GM18907 (cell line): ENCODE data around the gene DENND1B.
"Not testable (repeated sequence)": the region's sequence is repeated elsewhere in the genome, so short reads cannot be mapped to it uniquely, and the experiment has no call there.

ENCODE experiments used
- ATAC-seq: cut with Tn5 transposase; IDR thresholded peaks from one replicate; pipeline ENCODE4 v1.9.1; 2021; ENCODE audit warnings: mild to moderate bottlenecking, moderate library complexity; ENCODE audit not compliant: unreplicated experiment

The DENND1B gene

DNA sequence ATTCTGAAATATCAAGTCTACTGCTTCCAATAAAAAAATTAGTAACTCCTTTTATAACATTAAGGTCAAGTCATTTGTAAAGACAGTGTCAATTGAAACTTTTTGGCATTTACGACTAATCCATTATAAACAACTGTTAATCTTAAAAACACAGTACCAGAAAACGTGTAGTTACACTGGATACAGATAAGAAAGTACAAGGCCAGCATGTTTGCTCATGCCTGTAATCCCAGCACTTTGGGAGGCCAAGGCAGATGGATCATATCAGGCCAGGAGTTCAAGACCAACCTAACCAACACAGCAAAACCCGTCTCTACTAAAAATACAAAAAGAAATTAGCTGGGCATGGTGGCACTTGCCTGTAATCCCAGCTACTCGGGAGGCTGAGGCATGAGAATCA, 29.4 kb downstream of the DENND1B start:
- ATAC-seq, result no peak

DNA sequence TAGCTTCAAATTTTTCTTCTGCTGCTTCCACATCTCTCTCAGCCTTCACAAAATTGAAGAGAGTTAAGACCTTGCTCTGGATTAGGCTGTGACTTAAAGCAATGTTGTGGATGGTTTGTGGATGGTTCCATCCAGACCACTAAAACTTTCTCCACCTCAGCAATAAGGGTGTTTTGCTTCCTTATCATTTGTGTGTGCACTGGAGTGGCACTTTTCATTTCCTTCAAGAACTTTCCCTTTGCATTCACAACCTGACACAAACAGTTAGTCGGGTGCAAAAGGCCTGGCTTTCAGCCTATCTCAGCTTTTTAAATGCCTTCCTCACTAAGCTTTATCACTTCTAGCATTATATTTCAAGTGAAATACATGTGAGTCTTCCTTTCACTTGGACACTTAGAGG, 30.3 kb downstream of the DENND1B start:
- no peak for ATAC-seq

DNA sequence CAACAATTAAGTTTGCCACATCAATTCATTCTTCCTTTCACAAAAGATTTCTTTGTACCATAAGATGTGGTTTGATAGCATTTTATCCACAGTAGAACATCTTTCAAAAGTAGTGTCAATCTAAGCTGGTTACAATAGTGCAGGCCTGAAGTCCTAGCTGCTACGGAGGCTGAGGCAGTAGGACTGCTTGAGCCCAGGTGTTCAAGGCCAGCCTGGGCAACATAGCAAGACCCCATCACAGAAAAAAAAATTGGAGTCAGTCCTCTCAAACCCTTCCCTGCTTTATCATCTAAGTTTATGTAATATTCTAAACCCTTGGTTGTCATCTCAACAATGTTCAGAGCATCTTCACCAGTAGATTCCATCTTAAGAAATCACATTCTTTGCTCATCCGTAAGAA, 31.7 kb downstream of the DENND1B start:
- no peak for ATAC-seq

DNA sequence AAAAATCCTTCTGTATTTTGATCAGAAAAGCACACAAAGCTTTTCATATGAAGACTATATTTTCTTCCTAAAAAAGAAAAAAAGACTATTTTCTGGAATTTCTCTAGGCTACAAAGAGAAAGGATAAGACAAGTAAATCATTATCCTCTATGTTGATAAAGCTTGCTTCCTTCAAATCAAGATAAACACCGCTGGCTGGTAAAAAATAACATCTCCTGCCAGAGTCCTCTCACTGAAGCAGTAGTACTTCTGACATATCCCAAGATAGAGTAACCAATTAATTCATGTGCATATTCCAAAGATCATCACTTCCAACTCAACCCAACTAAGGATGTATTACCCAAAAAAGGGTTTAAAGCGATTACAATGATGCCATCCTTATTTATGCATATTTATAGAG, 34.3 kb downstream of the DENND1B start:
- ATAC-seq, result no peak

DNA sequence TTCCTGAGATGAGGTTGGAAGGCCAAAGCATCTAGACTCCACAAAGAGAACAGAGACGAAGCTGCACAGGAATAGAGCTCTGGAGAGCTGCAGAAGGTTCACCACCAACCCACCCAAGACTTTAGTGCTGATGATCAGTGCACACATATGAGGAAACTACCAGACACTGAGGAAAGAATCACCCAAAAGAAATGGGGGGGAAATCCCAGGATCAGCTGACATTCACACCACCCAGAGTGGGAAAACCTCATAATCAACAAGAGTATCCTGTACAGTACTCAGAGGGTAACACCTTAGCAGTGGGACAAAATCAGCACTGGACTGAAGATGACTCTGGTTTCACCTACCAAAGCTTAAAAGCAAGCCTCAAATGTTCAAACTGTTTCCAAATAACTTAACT, 36.4 kb downstream of the DENND1B start:
- ATAC-seq, result no peak

DNA sequence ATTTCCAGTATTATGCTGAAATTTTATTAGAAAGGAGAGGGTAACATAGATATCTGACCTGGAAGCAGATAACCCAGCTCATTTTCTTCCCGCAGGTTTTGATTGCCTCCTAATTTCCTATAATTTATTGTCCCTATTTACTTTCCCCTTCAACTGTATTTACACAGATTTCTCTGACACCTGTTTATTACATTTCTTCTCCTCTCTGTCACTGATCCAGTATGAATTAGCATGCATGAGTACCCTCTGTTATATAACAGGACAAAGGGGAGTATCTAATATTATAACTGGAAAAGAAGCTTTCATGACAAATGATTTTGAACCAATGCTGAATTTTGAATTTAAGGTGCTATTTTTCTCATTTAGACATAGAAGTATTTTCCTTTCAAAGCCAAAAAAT, 37.4 kb downstream of the DENND1B start:
- no peak for ATAC-seq

DNA sequence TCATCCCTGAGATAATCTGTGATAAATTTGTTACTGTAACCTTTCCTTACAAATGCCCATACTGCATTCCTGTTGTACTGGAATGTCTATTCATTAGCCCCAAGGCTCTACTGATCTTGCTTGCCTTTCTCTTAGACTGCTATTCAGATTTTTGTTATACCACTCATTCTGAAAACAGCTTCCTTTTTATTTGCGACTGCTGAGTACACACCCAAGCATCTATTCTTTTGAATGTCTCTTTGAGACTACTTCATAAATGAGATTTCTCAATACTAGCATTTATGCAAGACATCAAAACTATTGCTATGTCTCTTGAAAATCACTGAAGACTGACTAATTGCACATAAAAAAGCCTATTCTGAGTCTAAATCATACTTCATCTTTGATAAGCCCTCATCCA, 38.6 kb downstream of the DENND1B start:
- no peak for ATAC-seq

DNA sequence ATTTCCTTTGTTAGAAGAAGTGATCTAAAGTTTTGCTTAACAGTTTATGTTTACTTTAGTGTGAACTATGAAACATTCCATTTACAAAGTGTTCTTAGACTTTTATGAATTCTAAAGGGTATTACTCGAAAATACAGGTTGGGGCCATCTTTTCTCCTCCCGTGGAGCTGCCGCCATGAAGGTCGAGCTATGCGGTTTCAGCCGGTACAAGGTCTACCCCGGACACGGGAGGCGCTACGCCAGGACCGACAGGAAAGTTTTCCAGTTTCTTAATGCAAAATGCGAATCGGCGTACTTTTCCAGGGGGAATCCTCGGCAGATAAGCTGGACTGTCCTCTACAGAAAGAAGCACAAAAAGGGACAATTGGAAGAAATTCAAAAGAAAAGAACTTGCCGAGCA, 39.8 kb downstream of the DENND1B start:
- no peak for ATAC-seq

DNA sequence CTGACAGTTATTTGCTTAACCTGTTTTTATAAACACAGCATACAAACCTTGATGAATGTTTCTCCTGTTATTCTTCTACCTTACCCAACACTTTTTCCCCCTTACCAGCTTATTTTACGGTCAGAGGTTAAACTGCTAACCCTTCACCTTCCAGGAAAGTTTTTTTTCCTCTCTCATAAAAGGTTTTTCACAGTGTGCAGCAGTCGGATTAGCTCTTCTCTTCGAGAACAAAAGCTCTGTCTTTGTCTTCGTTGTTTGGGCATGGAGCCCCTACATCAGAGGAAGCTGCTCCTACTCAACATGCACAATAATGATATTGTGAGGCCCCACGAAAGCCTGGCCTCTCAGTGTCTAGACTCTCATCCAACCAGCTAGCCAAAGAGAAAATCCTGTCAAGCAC, 42.0 kb downstream of the DENND1B start:
- no peak for ATAC-seq

DNA sequence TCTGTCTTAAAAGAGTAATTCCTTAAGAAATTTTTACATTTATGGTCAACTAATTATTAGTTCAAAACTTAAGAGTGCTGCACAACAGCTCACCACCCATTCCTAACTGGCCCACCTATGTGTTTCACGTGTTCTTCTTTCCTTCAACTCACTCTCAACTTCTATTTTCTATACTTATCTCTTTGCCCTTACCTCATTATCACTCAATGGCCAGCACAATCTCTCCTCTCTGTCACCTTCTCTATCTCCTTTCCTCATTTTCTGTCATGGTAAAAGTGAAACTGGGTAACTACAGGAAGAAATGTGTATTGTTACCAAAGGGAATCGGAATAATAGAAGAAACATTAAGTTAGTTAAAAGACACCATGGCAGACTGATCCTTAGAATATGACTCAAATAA, 43.1 kb downstream of the DENND1B start:
- no peak for ATAC-seq

DNA sequence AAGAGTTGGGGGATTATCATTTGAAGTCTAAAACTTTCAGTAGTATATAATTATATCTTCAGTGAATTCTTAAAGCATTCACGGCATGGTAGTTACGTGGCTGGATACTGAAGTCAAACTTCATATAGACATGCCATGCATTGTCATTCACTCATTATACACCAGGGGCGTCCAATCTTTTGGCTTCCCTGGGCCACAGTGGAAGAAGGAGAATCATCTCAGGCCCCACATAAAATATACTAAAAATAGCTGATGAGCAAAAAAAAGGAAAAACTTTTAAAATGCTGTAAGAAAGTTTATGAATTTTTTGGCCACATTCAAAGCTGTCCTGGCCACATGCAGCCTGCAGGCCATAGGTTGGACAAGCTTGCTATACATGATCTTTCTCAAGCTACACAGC, 43.8 kb downstream of the DENND1B start:
- no peak for ATAC-seq

DNA sequence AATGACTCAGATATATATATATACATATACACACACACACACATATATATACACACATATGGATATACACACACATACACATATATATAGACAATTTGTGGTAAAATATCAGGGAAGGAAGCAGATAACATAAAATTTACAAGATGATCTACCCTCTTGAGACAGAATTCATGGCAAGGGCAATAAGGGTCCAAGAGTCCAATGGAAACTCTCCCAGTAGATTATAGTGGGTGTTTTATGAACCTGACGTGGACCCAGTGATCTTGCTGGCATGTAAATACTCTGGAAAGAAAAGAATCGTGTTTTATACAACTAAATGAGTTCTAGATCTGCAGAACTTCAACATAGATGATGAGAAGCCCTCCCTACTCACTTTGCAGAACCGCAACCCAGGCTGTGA, 49.3 kb downstream of the DENND1B start:
- no peak for ATAC-seq

DNA sequence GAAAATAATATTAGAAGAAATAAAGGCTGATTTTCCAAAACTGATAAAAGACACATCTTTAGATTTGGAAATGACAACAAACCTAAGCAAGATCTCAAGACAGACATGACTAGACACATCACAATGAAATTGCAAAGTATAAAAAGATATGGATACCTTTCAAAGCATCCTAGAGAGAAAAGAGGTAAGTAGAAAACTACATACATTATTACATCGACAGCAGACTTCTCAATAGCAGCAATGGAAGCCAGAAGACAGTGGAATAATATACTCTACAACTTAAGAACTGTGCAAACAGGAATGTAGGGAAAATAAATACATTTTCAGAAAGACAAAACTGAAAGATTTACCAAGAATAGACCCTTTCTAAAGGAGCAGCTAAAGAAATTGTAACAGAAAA, 50.2 kb downstream of the DENND1B start:
- ATAC-seq, result no peak

DNA sequence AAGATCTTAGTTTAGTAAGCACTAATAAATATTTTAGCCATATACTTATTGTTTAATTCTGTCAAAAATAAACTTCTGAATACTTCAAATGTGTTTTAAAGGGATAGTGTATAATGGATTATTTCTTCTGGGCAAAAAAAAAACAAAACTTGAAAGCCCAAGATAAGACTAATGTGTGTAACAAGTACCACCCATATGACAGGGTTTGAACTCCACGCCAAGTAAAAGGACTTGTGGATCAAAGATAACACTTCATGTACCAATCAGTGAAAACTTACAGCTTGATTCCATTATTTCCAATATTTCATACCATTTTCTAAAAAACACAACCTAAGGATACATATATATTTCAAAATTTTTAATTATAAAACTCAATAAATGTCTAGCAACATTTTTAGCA, 59.5 kb downstream of the DENND1B start:
- no peak for ATAC-seq

DNA sequence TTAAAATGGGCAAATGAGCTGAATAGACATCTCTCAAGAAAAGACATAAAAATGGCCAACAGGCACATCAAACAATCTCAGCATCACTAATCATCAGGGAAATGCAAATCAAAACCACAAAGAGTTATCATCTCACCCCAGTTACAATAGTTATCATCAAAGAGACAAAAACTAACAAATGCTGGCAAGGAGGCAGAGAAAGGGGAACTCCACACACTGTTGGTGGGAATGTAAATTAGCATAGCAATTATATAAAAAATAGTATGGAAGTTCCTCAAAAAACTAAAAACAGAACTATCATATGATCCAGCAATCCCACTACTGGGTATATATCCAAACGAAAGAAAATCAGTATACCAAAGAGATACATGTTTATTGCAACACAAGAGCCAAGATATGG, 68.7 kb downstream of the DENND1B start:
- no peak for ATAC-seq

DNA sequence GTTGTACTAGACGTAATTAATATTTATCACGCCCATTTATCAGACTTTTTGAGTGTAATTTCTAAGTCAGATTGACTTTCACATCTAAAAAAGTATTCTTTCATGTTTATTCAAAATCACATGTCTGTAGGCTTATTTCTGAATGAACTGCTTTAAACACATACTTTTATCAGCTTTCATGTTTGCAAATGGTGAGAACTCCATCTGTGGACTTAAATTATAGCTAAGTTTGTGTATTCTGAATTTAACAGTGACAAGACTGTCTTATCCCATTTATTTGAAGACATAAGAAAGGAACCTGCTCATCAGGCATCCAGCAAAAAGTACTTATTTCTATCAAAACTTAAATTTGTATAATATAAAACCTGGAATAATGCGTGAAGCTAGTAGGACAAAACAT, 69.3 kb downstream of the DENND1B start:
- no peak for ATAC-seq

DNA sequence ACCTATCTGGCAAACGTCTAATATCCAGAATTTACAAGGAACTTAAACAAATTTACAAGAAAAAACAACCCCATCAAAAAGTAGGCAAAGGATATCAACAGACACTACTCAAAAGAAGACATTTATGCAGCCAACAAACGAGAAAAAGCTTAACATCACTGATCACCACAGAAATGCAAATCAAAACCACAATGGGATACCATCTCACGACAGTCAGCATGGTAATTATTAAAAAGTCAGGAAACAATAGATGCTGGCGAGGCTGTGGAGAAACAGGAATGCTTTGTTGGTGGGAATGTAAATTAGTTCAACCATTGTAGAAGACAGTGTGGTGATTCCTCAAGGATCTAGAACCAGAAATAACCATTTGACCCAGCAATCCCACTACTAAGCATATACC, 74.6 kb downstream of the DENND1B start:
- ATAC-seq, result not testable (repeated sequence)

DNA sequence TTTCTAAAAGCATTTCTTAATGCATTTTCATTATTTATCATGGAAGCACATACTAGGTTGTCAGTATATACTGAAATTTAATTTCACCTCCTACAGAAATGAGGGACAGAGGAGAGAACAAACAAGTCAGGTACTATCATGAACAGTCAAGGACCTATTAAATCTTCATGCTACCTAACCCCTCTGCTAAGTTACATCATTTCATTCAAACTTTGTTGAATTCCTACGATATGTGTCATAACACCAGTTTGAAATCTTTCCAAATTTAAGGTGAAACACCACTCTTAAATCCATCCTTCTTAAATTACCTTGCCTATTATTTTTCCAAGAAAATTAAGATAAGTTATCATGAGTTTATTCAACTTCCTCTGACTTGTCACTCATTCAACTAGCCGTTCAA, 78.9 kb downstream of the DENND1B start:
- ATAC-seq, result no peak

DNA sequence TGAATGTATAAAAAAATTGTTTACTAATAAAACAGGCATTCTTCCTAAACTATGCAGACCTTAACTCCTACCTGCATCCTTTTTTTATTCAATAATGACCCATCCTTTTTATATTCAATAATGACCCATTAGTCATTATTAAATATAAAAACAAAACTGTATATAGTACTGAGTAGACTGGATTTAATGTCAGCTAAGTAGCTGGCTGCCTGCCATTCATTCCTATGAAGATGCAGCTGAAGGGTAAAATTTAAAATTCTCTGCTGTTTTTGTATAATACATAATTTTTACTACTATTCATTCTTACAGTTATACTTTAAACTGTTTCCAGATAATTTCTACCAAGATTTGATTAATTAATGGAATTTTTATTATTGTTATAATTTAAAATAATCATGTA, 79.3 kb downstream of the DENND1B start:
- ATAC-seq, result no peak

DNA sequence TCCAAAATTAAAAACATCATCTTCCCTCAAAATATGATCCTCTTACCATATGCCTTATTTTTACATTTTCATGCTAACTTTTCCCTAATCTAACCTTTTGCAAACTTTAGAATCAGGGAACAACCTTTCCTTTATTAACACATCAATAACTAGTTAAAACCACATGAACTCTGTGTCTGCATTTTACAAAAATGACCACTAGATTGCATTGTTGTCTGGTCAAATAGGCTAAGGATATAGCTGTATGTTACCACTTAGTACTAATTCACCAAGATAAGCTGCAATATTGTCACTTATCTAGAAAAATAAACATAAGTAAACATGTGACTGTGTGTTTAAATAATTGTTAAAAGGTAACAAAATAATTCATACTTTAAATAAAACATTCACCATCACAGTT, 82.3 kb downstream of the DENND1B start:
- no peak for ATAC-seq

DNA sequence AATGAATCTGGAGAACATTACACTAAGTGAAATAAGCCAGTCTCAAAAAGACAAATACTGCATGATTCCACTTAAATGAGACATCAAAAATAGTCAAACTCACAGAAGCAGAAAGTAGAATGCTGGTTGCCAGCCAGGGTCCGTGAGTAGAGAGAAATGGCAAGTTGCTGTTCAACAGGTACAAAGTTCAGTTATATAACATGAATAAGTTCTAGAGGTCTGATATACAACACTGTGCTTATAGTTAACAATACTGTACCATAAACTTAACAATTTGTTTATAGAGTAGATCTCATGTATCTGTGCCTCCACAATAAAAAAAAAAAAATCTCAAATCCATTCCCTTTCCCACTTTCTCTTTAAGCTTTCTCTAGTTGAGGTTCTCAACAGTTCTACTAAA, 83.5 kb downstream of the DENND1B start:
- no peak for ATAC-seq

DNA sequence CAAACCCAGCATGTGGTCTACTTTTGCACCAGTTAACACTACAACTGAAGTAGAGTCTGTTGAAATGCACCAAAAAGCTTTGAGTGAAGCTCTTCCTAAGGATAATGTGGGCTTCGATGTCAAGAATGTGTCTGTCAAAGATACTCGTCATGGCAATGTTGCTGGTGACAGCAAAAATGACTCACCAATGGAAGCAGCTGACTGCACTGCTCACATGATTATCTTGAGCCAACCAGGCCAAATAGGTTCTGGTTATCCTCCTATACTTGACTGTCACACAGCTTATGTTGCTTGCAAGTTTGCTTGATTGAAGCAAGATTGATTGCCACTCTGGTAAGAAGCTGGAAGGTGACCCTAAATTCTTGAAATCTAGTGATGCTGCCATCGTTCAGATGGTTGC, 85.2 kb downstream of the DENND1B start:
- no peak for ATAC-seq

DNA sequence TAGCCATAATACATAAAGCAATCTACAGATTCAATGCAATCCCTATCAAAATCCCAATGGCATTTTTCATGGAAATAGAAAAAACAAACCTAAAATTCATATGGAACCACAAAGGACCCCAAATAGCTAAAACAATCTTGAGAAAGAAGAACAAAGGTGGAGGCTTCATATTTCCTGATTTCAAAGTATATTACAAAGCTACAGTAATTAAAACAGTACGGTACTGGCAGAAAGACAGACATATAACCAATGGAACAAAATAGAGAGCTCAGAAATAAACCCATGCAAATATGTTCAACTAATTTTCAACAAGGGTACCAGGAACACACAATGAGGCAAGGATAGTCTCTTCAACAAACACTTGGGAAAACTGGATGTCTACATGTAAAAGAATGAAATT, 87.0 kb downstream of the DENND1B start:
- ATAC-seq, result no peak

DNA sequence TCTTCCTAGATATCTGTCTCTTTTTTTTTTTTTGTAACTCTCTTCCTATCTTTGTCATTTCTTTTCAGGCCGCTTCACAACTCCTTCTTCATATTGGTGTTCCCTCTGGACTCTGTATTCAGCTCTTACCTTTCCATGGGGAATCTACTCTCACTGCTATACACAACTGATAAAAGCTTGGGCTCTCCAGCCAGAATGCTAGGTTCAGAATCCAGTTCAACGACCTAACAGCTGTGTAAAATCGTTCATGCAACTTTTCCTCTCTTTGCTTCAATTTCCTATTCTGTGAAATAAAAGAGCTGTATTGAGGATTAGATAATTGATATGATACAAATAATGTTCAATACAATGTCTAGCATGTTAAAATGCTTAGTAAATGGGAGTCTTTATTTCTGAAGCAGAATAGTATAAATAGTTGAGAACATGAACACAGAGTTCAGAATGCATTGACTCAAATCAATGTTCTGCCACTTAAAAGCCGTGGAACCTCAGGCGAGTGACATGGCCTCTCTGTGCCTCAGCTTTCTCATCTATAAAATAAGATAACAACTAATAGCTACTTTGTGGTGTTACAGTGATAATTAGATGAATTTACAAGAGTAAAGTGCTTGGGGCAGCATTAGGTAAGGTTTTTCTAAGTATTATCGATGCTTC, 88.5 kb downstream of the DENND1B start:
- no peak for ATAC-seq
